Measurements from ENCODE around the gene NDC80.

DNA sequence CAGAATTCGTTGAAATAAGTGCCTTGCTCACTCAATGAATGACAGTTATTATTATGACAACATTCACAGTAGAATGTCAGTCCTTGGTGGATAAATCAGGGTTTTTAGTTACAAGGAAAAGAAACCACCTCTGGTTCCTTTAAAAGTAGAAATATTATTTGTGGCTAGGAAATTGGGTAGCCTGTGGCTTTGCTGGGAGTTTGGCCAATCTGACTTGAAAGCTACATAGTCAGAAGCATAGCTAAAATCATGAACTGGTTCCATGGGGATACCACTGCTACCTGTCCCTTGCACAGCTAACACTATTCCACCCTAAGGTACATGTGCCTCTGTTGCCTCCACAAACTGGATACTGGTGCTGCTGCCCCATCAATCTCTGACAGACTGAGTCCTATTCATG is 71.4 kb downstream of the NDC80 start:
- TF ChIP-seq CTCF (IDR thresholded peaks at IDR 0.05) (no peak), POLR2A (IDR thresholded peaks at IDR 0.05) (no peak)
